Common myeloid progenitor, CD34-positive (primary cell): ENCODE measurements around the gene TNFRSF19. TPM values are rescaled to one million over a fixed set of nuclear protein-coding genes. Genes with fewer than 3 reads are reported as not detected.
"Not testable (repeated sequence)": the region's sequence is repeated elsewhere in the genome, so short reads cannot be mapped to it uniquely, and the experiment has no call there.

Source experiments
- CTCF ChIA-PET: fragments of 350-600 bp; sonication (Branson Sonifier 250); formaldehyde crosslinking; loops from one replicate; lab custom pipeline; 2021; ENCODE audit warnings: antibody characterized with exemption; lab: Charles Lee
- POLR2A ChIA-PET: fragments of 350-600 bp; sonication (Branson Sonifier 250); formaldehyde crosslinking; loops from one replicate; lab custom pipeline; 2021; ENCODE audit warnings: antibody characterized with exemption; lab: Charles Lee
- DNase-seq, 3 donors: peaks; one replicate each; pipeline versions ENCODE4 v3.0.0 to v3.0.0-alpha.2; 2013
- H3K27ac ChIP-seq, 2 experiments: 1 replicate in 1 of 2; 2 replicates in 1 of 2; pipeline ENCODE4 v1.7.0; 2013; ENCODE audit warnings: inconsistent platforms in 2 of 2, low read length in 2 of 2, mild to moderate bottlenecking in 2 of 2, low read depth in 1 of 2, moderate library complexity in 1 of 2; ENCODE audit not compliant: severe bottlenecking in 2 of 2, insufficient read depth in 1 of 2, poor library complexity in 1 of 2
- H3K27me3 ChIP-seq, 5 experiments: replicated peaks in 2 of 5; 1 replicate in 3 of 5; 2 replicates in 2 of 5; pipeline versions ENCODE4 v1.6.1 to v1.7.0; 2013; ENCODE audit warnings: low read length in 4 of 5, mild to moderate bottlenecking in 2 of 5, moderate library complexity in 2 of 5, inconsistent platforms in 1 of 5; ENCODE audit not compliant: insufficient read depth in 5 of 5, control insufficient read depth in 4 of 5
- H3K36me3 ChIP-seq, 4 experiments: 1 replicate in 2 of 4; 2 replicates in 2 of 4; pipeline versions ENCODE4 v1.6.1 to v1.7.0; 2013; ENCODE audit warnings: low read length in 3 of 4, control low read depth in 1 of 4, mild to moderate bottlenecking in 1 of 4; ENCODE audit not compliant: control insufficient read depth in 4 of 4, insufficient read depth in 4 of 4
- H3K4me1 ChIP-seq, 4 experiments: 1 replicate in 3 of 4; 2 replicates in 1 of 4; pipeline versions ENCODE4 v1.6.1 to v1.7.1; 2013; ENCODE audit warnings: low read length in 3 of 4, mild to moderate bottlenecking in 3 of 4, control low read depth in 1 of 4, inconsistent platforms in 1 of 4, moderate library complexity in 1 of 4; ENCODE audit not compliant: control insufficient read depth in 4 of 4, insufficient read depth in 4 of 4; ENCODE audit errors: control extremely low read depth in 1 of 4
- H3K4me3 ChIP-seq, 7 experiments: 1 replicate in 4 of 7; 2 replicates in 3 of 7; pipeline versions ENCODE4 v1.5.1 to v1.7.0; 2013; ENCODE audit warnings: mild to moderate bottlenecking in 7 of 7, low read length in 6 of 7, moderate library complexity in 6 of 7, inconsistent platforms in 2 of 7, low read depth in 2 of 7, control low read depth in 1 of 7; ENCODE audit not compliant: insufficient read depth in 4 of 7, control insufficient read depth in 1 of 7; ENCODE audit errors: extremely low read depth in 1 of 7
- H3K9me3 ChIP-seq, 5 experiments: 1 replicate in 4 of 5; 2 replicates in 1 of 5; pipeline versions ENCODE4 v1.6.1 to v1.7.1; 2013; ENCODE audit warnings: low read length in 4 of 5, mild to moderate bottlenecking in 2 of 5, inconsistent platforms in 1 of 5, low read depth in 1 of 5, moderate library complexity in 1 of 5; ENCODE audit not compliant: control insufficient read depth in 4 of 5, insufficient read depth in 2 of 5; ENCODE audit errors: control extremely low read depth in 1 of 5
- WGBS: methylation state at CpG from one replicate; pipeline ENCODE4 v1.1.5; 2013; ENCODE audit not compliant: insufficient coverage; 5-methylcytosine and 5-hydroxymethylcytosine counted together
- polyA plus RNA-seq: library from polyadenylated mRNA; unstranded; fragments of 120-200 nt; gene quantifications from one replicate; pipeline ENCODE4 v1.2.1, GENCODE V29; 2013

The TNFRSF19 gene, protein sequence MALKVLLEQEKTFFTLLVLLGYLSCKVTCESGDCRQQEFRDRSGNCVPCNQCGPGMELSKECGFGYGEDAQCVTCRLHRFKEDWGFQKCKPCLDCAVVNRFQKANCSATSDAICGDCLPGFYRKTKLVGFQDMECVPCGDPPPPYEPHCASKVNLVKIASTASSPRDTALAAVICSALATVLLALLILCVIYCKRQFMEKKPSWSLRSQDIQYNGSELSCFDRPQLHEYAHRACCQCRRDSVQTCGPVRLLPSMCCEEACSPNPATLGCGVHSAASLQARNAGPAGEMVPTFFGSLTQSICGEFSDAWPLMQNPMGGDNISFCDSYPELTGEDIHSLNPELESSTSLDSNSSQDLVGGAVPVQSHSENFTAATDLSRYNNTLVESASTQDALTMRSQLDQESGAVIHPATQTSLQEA
- polyA plus RNA-seq: 1.1 TPM

DNA sequence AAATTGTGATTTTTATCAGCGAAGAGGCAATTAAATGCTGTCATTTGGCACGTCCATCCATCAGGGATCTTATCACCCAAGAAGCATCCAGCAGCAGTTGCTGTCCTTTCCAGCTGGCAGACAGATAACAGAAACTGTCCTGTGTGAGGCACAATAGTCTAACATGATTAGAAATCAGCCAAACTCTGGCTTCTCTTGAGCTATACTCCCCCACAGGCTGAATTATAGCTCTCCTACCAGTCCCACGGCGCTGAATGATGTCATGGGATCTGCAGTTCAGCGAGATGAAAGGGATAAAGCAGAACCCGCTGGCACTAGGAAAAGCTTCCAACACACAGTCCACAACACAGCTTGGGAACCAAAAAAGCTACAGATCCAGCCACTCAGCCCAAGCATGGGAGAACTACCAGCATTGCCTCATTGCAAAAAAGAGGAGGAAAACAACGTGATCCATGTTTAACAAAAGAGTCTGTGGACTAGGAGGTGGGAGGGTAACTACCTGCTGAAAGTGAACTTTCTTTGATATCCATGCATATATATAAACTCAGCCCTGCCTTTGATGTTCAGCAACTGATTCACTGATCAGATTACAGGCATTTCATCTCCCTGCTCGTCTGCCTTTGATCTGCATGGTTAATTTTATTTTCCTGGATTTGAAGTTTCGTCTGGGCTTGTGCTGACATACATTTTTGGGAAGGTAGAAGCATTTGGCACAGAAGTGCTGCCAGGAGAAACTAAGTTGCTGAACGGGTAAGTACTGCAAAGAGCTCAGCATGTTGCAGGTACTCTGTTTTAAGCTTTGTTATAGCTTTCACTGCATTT lies at the start of gene TNFRSF19:
Gene TNFRSF19, plus strand, starts transcription at position 314 of the 822 bp plus-strand sequence. CDS start 19,772 bp downstream, outside the sequence.
- Histone ChIP-seq H3K9me3 (no peaks in the 10 kb centered on the region), H3K36me3 (no peaks in the 10 kb centered on the region), H3K27ac (no peak within 1 kb of the TSS), H3K27me3 (peaks cover 5 to 27% (median 23%) of the 10 kb centered on the region in 5 experiments), H3K4me3 (no peak within 1 kb of the TSS), H3K4me1 (no peaks in the 10 kb centered on the region)
- ChIA-PET CTCF (no interaction called here), POLR2A (no interaction called here)
- DNase-seq: peak in 2 of 3 donors; percentile 18 to 38
- WGBS: 56% methylated on average over 9 of the region's 10 CpGs

DNA sequence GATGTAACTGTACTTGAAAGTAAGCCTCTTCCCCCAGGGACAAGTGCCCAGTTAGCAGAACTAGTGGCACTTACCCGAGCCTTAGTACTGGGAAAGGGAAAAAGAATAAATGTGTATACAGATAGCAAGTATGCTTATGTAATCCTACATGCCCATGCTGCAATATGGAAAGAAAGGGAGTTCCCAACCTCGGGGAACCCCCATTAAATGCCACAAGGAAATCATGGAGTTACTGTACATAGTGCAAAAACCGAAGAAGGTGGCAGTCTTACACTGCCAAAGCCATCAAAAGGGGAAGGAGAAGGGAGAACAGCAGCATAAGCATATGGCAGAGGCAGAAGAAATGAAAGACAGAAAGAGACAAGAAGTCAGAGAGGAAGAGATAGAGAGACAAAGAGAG lies 40.3 kb upstream of the TNFRSF19 start:
- CTCF ChIA-PET, POLR2A ChIA-PET, H3K4me3 ChIP-seq, H3K9me3 ChIP-seq, H3K27ac ChIP-seq, H3K36me3 ChIP-seq, DNase-seq, H3K4me1 ChIP-seq, H3K27me3 ChIP-seq: not testable (repeated sequence)
- WGBS: 90% methylated on average over 2 of the region's 3 CpGs

DNA sequence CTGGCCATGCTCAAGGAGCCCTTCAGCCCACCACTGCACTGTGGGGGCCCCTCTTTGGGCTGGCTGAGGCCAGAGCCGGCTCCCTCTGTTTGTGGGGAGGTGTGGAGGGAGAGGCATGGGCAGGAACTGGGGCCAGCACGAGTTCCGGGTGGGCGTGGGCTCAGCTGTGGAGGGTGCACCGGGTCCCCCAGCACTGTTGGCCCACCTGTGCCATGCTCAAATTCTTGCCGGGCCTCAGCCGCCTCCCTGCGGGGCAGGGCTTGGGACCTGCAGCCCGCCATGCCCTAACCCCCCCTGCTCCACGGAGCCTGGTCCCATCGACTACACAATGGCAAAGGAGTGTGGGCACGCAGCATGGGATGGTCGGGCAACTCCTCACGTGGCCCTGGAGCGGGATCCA lies 38.8 kb upstream of the TNFRSF19 start:
- WGBS: over 99% methylated on average over 14 of the region's 15 CpGs
- peaks cover 0 to 5% (median 0%) of the 10 kb centered on the region in 5 experiments for H3K27me3 ChIP-seq
- H3K27ac ChIP-seq: no peak overlapping the region
- ChIA-PET CTCF (no interaction called here), POLR2A (no interaction called here)
- no peaks in the 10 kb centered on the region for H3K4me1 ChIP-seq
- H3K4me3 ChIP-seq: no peak overlapping the region
- no peaks in the 10 kb centered on the region for H3K9me3 ChIP-seq
- H3K36me3 ChIP-seq: no peaks in the 10 kb centered on the region
- DNase-seq: no peak

DNA sequence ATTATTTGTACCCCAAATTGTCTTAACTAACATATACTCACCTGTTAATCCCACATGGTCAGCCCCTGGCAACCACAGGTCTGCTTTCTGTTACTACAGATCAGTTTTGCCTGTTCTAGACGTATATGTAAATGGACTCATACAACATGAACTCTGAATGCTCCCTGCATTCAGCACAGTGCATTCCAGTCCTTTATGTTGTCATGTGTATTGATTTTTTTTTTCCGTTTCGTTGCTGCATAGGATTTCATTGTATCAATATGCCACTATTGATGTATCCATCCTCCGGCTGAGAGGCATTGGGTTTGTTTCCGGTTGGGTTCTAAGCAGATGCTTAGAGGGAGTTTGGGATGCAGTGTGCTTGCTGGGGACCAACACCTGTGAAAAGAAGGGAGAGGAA lies 36.1 kb upstream of the TNFRSF19 start:
- WGBS: 97% methylated on average over 5 of the region's 5 CpGs
- Histone ChIP-seq H3K4me3 (no peak overlapping the region), H3K36me3 (no peaks in the 10 kb centered on the region), H3K9me3 (peaks cover 0 to 2% (median 0%) of the 10 kb centered on the region in 5 experiments), H3K4me1 (no peaks in the 10 kb centered on the region), H3K27ac (no peak overlapping the region), H3K27me3 (peaks cover 0 to 5% (median 0%) of the 10 kb centered on the region in 5 experiments)
- DNase-seq: no peak
- ChIA-PET CTCF (no interaction called here), POLR2A (no interaction called here)

DNA sequence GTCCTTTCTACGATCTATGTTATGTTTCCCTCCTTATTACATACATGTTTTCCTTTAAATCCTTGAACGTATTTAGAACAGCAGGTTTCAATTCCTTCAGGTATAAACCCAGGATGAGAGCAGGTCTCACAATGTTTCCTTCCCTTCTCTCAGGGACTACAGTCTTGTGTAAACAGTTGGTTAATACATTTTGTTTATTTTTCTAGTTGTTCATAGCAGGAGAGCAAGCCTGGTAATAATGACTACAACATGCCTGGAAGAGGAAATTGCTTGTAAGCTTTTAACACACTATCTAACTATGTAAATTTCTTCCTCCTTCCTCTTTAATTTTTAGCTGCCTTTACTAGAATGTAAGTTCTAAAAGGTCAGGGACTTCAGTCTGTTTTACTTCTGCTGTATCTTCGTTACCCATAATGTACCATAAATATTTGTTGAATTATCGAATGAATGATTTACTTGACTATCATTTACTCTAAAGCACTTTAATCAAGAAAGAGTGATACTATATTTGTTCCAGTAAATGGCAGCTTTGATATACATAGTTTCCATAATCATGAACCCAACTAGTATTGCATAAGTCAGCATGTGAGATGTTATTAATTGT lies 28.9 kb upstream of the TNFRSF19 start:
- Histone ChIP-seq H3K4me3 (no peak overlapping the region), H3K27ac (no peak overlapping the region), H3K36me3 (no peaks in the 10 kb centered on the region), H3K4me1 (no peaks in the 10 kb centered on the region), H3K9me3 (peaks cover 0 to 8% (median 0%) of the 10 kb centered on the region in 5 experiments), H3K27me3 (peaks cover 0 to 2% (median under 1%) of the 10 kb centered on the region in 5 experiments)
- WGBS: 100% methylated on average over 1 of the region's 4 CpGs
- ChIA-PET CTCF (no interaction called here), POLR2A (no interaction called here)
- DNase-seq: no peak

DNA sequence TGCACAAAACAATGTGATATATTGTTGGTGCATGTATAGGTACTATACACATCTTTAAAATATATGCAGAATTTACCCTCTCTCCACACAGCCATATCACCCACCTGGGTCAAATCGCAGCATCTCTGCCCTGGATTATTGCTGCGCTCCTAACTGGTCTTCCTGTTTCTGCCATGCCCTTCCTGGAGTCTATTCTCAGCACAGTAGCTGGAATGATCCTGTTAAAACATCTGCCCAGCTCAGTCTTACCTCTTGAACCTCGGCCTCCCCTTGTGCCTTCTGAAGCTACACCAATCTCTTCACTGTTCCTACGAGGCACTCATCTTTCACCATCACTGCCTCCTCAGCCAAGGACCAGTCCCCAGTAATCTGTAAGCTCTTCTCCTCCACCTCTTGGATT lies 25.5 kb upstream of the TNFRSF19 start:
- Histone ChIP-seq H3K36me3 (no peaks in the 10 kb centered on the region), H3K27me3 (peaks cover 4 to 26% (median 17%) of the 10 kb centered on the region in 5 experiments), H3K9me3 (peaks cover 0 to 12% (median 0%) of the 10 kb centered on the region in 5 experiments), H3K4me1 (peaks cover 0 to 7% (median 3%) of the 10 kb centered on the region in 4 experiments), H3K4me3 (no peak overlapping the region), H3K27ac (no peak overlapping the region)
- 91% methylated on average over 4 of the region's 4 CpGs for WGBS
- POLR2A ChIA-PET: no interaction called here
- CTCF ChIA-PET: interaction anchor here (1.6 kb wide), 1 partner anchor 76 kb away, joined by 3 read pairs; no protein-coding TSS in a partner anchor
- no peak for DNase-seq
